Nephron progenitor cell (in vitro differentiated cells): ENCODE data around the gene SLC35F4.

Experiments
- DNase-seq: peaks from one replicate; pipeline ENCODE4 v3.0.0; 2021
- H3K27ac Mint-ChIP-seq: 2 replicates; pipeline ENCODE4 v1.8.0; 2021; ENCODE audit warnings: mild to moderate bottlenecking, moderate library complexity, mixed read lengths
- H3K27me3 Mint-ChIP-seq: 2 replicates; pipeline ENCODE4 v1.8.0; 2021; ENCODE audit warnings: mild to moderate bottlenecking, low read depth, mixed read lengths; ENCODE audit not compliant: poor library complexity
- H3K36me3 Mint-ChIP-seq: 2 replicates; pipeline ENCODE4 v1.8.0; 2021; ENCODE audit warnings: low read depth, mixed read lengths
- H3K4me1 Mint-ChIP-seq: 2 replicates; pipeline ENCODE4 v1.8.0; 2021; ENCODE audit warnings: mixed read lengths
- H3K4me3 Mint-ChIP-seq: 2 replicates; pipeline ENCODE4 v1.8.0; 2021; ENCODE audit warnings: mild to moderate bottlenecking, moderate library complexity, mixed read lengths
- H3K9me3 Mint-ChIP-seq: 2 replicates; pipeline ENCODE4 v1.8.0; 2021; ENCODE audit warnings: mild to moderate bottlenecking, moderate library complexity, mixed read lengths
- CTCF ChIP-seq: fragments of 200-600 bp; sonication (generic); IDR thresholded peaks from 2 replicates; pipeline ENCODE4 v1.5.0; 2021; ENCODE audit warnings: antibody characterized with exemption

SLC35F4 gene

DNA sequence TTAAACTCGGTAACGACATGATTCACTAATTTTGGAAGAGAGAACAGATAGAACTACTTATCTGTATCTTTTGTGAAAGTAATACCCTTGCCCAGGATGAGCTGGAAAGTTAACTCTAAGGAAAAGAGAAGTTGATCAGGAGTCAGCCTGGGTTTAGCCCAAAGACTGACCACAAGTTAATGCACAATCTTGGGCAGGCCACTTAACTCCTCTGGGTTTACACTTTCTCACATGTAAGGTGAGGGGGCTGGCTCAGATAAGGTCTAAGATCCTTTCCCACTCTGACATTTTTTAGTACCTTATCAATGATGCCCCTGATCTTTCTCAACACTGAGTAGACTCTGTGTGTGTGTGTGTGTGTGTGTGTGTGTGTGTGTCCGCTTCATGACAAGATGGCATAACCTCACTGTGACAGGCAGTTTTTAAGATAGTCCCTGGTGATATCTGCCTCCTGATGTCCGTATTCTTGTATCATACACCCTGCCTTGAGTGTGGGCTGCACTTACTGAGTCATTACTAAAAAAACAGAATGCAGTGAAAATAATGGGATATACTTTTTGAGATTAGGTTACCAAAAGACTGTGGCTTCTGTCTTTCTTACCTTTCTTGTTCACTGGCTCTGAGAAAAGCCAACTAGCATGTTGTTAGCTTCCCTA is 316.0 kb downstream of the SLC35F4 start:
- H3K4me3 Mint-ChIP-seq = no peak overlapping the region
- H3K4me1 Mint-ChIP-seq = no peaks in the 10 kb centered on the region
- H3K36me3 Mint-ChIP-seq = peaks cover 13% of the 10 kb centered on the region
- H3K9me3 Mint-ChIP-seq = peaks cover 27% of the 10 kb centered on the region
- no peak for DNase-seq
- no peak overlapping the region for H3K27ac Mint-ChIP-seq
- TF ChIP-seq CTCF = no peak
- no peaks in the 10 kb centered on the region for H3K27me3 Mint-ChIP-seq

- H3K27ac Mint-ChIP-seq = no peak overlapping the region
- H3K4me3 Mint-ChIP-seq = no peak overlapping the region
- no peak for DNase-seq
- H3K36me3 Mint-ChIP-seq = peaks cover 5% of the 10 kb centered on the region
- H3K9me3 Mint-ChIP-seq = peaks cover 21% of the 10 kb centered on the region
- H3K4me1 Mint-ChIP-seq = no peaks in the 10 kb centered on the region
- TF ChIP-seq CTCF = no peak
- peaks cover 3% of the 10 kb centered on the region for H3K27me3 Mint-ChIP-seq
Measured at GRCh38 chr14:57549016-57549564, 316.8 kb downstream of the SLC35F4 start.

DNA sequence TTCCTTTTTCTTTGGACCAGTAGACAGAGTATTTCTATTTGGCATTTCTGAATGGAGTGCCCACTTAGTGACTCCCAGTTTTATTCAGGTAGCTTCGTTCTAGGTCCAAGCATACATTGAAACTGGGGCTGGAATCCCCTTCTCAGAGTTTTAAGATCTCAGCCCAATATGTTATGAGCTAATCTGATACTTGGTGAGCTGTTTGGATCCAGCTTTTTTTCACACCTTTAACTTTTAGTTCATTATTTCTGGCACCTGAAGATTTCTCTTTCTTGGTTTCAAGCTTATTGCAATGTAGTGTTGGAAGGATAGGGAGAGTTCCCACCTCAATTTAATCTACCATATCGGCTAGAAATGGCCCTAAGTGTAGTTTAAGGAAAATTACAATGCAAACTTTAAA is 318.8 kb downstream of the SLC35F4 start:
- DNase-seq = no peak
- Mint-ChIP-seq H3K27ac (no peak overlapping the region), H3K4me3 (no peak overlapping the region), H3K27me3 (peaks cover 11% of the 10 kb centered on the region), H3K9me3 (peaks cover 27% of the 10 kb centered on the region), H3K36me3 (peaks cover 10% of the 10 kb centered on the region), H3K4me1 (no peaks in the 10 kb centered on the region)
- no peak for TF ChIP-seq CTCF

GRCh38 chr14:57533214-57533613 is 332.7 kb downstream of the SLC35F4 start:
- Mint-ChIP-seq H3K4me1 (no peaks in the 10 kb centered on the region), H3K36me3 (no peaks in the 10 kb centered on the region), H3K4me3 (no peak overlapping the region), H3K27me3 (peaks cover 4% of the 10 kb centered on the region), H3K9me3 (no peaks in the 10 kb centered on the region), H3K27ac (no peak overlapping the region)
- no peak for DNase-seq
- TF ChIP-seq CTCF = peak; percentile 29

- Mint-ChIP-seq H3K4me1 (no peaks in the 10 kb centered on the region), H3K4me3 (no peak overlapping the region), H3K27ac (no peak overlapping the region), H3K9me3 (peaks cover 7% of the 10 kb centered on the region), H3K36me3 (no peaks in the 10 kb centered on the region), H3K27me3 (peaks cover 4% of the 10 kb centered on the region)
- TF ChIP-seq CTCF = no peak
- no peak for DNase-seq
Measured at GRCh38 chr14:57530571-57530970, 335.3 kb downstream of the SLC35F4 start.

DNA sequence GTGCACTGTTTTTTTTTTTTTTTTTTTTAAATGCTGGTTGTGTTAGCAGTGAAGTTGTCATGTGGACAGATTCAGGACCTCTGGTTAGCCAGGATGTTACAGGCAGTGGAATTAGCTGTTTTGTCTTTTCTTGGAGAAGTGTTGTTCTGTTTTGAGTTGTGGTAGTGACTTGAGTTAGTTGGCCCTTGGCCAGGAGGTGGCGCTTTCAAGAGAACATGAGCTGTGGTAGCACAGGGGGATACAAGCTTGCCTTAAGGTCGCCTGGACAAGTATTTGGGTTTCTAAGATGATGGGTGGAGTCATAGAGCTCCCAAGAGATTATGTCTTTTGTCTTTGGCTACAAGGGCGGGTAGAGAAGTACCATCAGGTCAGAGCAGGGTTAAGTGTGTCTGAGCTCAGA is 338.9 kb downstream of the SLC35F4 start:
- Mint-ChIP-seq H3K9me3 (peaks cover 29% of the 10 kb centered on the region), H3K27me3 (peaks cover 4% of the 10 kb centered on the region), H3K36me3 (peaks cover 4% of the 10 kb centered on the region), H3K4me3 (no peak overlapping the region), H3K4me1 (no peaks in the 10 kb centered on the region), H3K27ac (no peak overlapping the region)
- no peak for TF ChIP-seq CTCF
- DNase-seq = no peak
